OCI-LY3 (cell line): Measurements from ENCODE around the gene CCDC187.

ENCODE experiments used
- CTCF ChIP-seq: fragments of 200-600, 300-600 bp; sonication (generic); IDR thresholded peaks from 2 replicates; pipeline ENCODE4 v1.5.1; 2014; ENCODE audit warnings: antibody characterized with exemption, low read length, low read depth
- EZH2phosphoT487 ChIP-seq: fragments of 200-600 bp; shearing (Covaris generic); IDR thresholded peaks from 2 replicates; pipeline ENCODE4 v1.6.1; 2018; ENCODE audit warnings: antibody characterized with exemption, mixed run types, low read depth

GRCh38 chr9:136253246-136254130 lies 50.4 kb downstream of the CCDC187 start:
- no peak for TF ChIP-seq CTCF
- no peak for TF ChIP-seq EZH2phosphoT487
